ENCODE measurements around the gene ZNF493. TPM values are rescaled to one million over a fixed set of nuclear protein-coding genes. Genes with fewer than 3 reads are reported as not detected.

The ZNF493 gene
- 7.6 and 8.3 TPM in 2 replicates for total RNA-seq (2014; rRNA removed; shearing (Covaris generic))
- 5.8 and 8.6 TPM in 2 replicates for polyA plus RNA-seq (2016; fragmentation: Nextera tagmentation; extraction: Ambion mirVana)

- Histone ChIP-seq H3K36me3 (ENCODE audit: low read depth) (peaks cover 17% of the 10 kb centered on the region), H3K27ac (peak within 1 kb of the TSS; percentile 81), H3K4me2 (ENCODE audit: unreplicated experiment) (peak within 1 kb of the TSS; percentile 95), H3K79me2 (ENCODE audit: insufficient read depth) (peaks cover 48% of the 10 kb centered on the region), H3K4me3 (peak within 1 kb of the TSS; percentile 95), H3K9me2 (ENCODE audit: insufficient read depth) (no peaks in the 10 kb centered on the region), H3K27me3 (replicated peaks; ENCODE audit: insufficient read depth) (no peaks in the 10 kb centered on the region), H2AFZ (peak within 1 kb of the TSS; percentile 96), H4K20me1 (ENCODE audit: insufficient read depth) (no peaks in the 10 kb centered on the region), H3K9me3 (ENCODE audit: low read depth) (no peaks in the 10 kb centered on the region), H3K9ac (peak within 1 kb of the TSS; percentile 90), H3K4me1 (ENCODE audit: insufficient read depth) (peaks cover 18% of the 10 kb centered on the region), H3F3A (ENCODE audit: insufficient read depth) (peaks cover 12% of the 10 kb centered on the region)
- TF ChIP-seq EZH2 (IDR thresholded peaks at IDR 0.05; ENCODE audit: insufficient read depth, poor library complexity, severe bottlenecking), result no peak
- peak; percentile 99 for DNase-seq
- in situ Hi-C loops (cut with MboI), result no loop called here
- WGBS, 2 experiments (ENCODE audit: low coverage in 1 of 2, low lambda C conversion rate in 2 of 2, missing lambda C conversion rate in 2 of 2), result 1% methylated on average over 30 to 31 of the region's 31 CpGs
Measured at GRCh38 chr19:21396893-21397572, at the start of gene ZNF493. Gene ZNF493 (plus strand): TSS chr19:21397133. CDS start chr19:21397238, 105 bp downstream.

GRCh38 chr19:21352830-21353229, 44.1 kb upstream of the ZNF493 start:
- in situ Hi-C loops (cut with MboI), result no loop called here
- DNase-seq, result no peak
- H3K9me2 ChIP-seq (ENCODE audit: insufficient read depth), result no peaks in the 10 kb centered on the region
- no peaks in the 10 kb centered on the region for H3F3A ChIP-seq (ENCODE audit: insufficient read depth)
- H3K27ac ChIP-seq, result no peak overlapping the region
- no peaks in the 10 kb centered on the region for H3K27me3 ChIP-seq (replicated peaks; ENCODE audit: insufficient read depth)
- H3K4me2 ChIP-seq (ENCODE audit: unreplicated experiment), result no peak overlapping the region
- H2AFZ ChIP-seq, result no peak overlapping the region
- no peaks in the 10 kb centered on the region for H3K36me3 ChIP-seq (ENCODE audit: low read depth)
- 34 to 39% methylated on average over 2 of the region's 2 CpGs for WGBS, 2 experiments (ENCODE audit: low coverage in 1 of 2, low lambda C conversion rate in 2 of 2, missing lambda C conversion rate in 2 of 2)
- H3K9ac ChIP-seq, result no peak overlapping the region
- no peaks in the 10 kb centered on the region for H3K9me3 ChIP-seq (ENCODE audit: low read depth)
- TF ChIP-seq EZH2phosphoT487 (IDR thresholded peaks at IDR 0.05; ENCODE audit: insufficient read depth, low read depth), result no peak
- no peaks in the 10 kb centered on the region for H4K20me1 ChIP-seq (ENCODE audit: insufficient read depth)
- H3K4me3 ChIP-seq, result no peak overlapping the region
- H3K4me1 ChIP-seq (ENCODE audit: insufficient read depth), result no peaks in the 10 kb centered on the region
- H3K79me2 ChIP-seq (ENCODE audit: insufficient read depth), result no peaks in the 10 kb centered on the region

GRCh38 chr19:21358768-21359451, 38.0 kb upstream of the ZNF493 start, which contains the start of gene ZNF738:
Gene ZNF738 (plus strand): TSS chr19:21359000. CDS start chr19:21359141, 141 bp downstream.
- peaks cover 19% of the 10 kb centered on the region for H3K79me2 ChIP-seq (ENCODE audit: insufficient read depth)
- DNase-seq, result peak; percentile 98
- H3F3A ChIP-seq (ENCODE audit: insufficient read depth), result 0 out of 2 replicates have a peak, but pooled peaks cover 6% of the 10 kb centered on the region
- in situ Hi-C loops (cut with MboI), result no loop called here
- H4K20me1 ChIP-seq (ENCODE audit: insufficient read depth), result no peaks in the 10 kb centered on the region
- WGBS, 2 experiments (ENCODE audit: low coverage in 1 of 2, low lambda C conversion rate in 2 of 2, missing lambda C conversion rate in 2 of 2), result 2% methylated on average over 35 to 36 of the region's 36 CpGs
- TF ChIP-seq EZH2 (IDR thresholded peaks at IDR 0.05; ENCODE audit: insufficient read depth, poor library complexity, severe bottlenecking), result no peak
- no peak for TF ChIP-seq EZH2phosphoT487 (IDR thresholded peaks at IDR 0.05; ENCODE audit: insufficient read depth, low read depth)
- H3K4me2 ChIP-seq (ENCODE audit: unreplicated experiment), result peak within 1 kb of the TSS; percentile 93
- no peaks in the 10 kb centered on the region for H3K4me1 ChIP-seq (ENCODE audit: insufficient read depth)
- no peaks in the 10 kb centered on the region for H3K9me3 ChIP-seq (ENCODE audit: low read depth)
- H3K4me3 ChIP-seq, result peak within 1 kb of the TSS; percentile 96
- H3K9ac ChIP-seq, result peak within 1 kb of the TSS; percentile 95
- H3K27ac ChIP-seq, result peak within 1 kb of the TSS; percentile 92
- no peaks in the 10 kb centered on the region for H3K9me2 ChIP-seq (ENCODE audit: insufficient read depth)
- H3K27me3 ChIP-seq (replicated peaks; ENCODE audit: insufficient read depth), result no peaks in the 10 kb centered on the region
- H2AFZ ChIP-seq, result peak within 1 kb of the TSS; percentile 99
- peaks cover 10% of the 10 kb centered on the region for H3K36me3 ChIP-seq (ENCODE audit: low read depth)

- Histone ChIP-seq H3K36me3 (ENCODE audit: low read depth) (peaks cover 10% of the 10 kb centered on the region), H3K4me2 (ENCODE audit: unreplicated experiment) (no peak overlapping the region), H3K79me2 (ENCODE audit: insufficient read depth) (peaks cover 19% of the 10 kb centered on the region), H2AFZ (no peak overlapping the region), H3K9ac (no peak overlapping the region), H4K20me1 (ENCODE audit: insufficient read depth) (no peaks in the 10 kb centered on the region), H3K9me2 (ENCODE audit: insufficient read depth) (no peaks in the 10 kb centered on the region), H3K9me3 (ENCODE audit: low read depth) (no peaks in the 10 kb centered on the region), H3K27me3 (replicated peaks; ENCODE audit: insufficient read depth) (no peaks in the 10 kb centered on the region), H3K27ac (no peak overlapping the region), H3K4me1 (ENCODE audit: insufficient read depth) (no peaks in the 10 kb centered on the region), H3F3A (ENCODE audit: insufficient read depth) (0 out of 2 replicates have a peak, but pooled peaks cover 6% of the 10 kb centered on the region), H3K4me3 (no peak overlapping the region)
- TF ChIP-seq EZH2 (IDR thresholded peaks at IDR 0.05; ENCODE audit: insufficient read depth, poor library complexity, severe bottlenecking), result no peak
- in situ Hi-C loops (cut with MboI), result no loop called here
- DNase-seq, result no peak
- 98 to 100% methylated on average over 3 of the region's 3 CpGs for WGBS, 2 experiments (ENCODE audit: low coverage in 1 of 2, low lambda C conversion rate in 2 of 2, missing lambda C conversion rate in 2 of 2)
Measured at GRCh38 chr19:21362291-21362690, 34.6 kb upstream of the ZNF493 start.

Measured in GM23248 (cell line).